GM21423 (cell line): ENCODE results near the gene PKN3.
"Not testable (repeated sequence)": the region's sequence is repeated elsewhere in the genome, so short reads cannot be mapped to it uniquely, and the experiment has no call there.

Experiments used
- ATAC-seq: cut with Tn5 transposase; IDR thresholded peaks from one replicate; pipeline ENCODE4 v1.9.1; 2021; ENCODE audit warnings: mild to moderate bottlenecking, moderate library complexity; ENCODE audit not compliant: unreplicated experiment

The PKN3 gene

DNA sequence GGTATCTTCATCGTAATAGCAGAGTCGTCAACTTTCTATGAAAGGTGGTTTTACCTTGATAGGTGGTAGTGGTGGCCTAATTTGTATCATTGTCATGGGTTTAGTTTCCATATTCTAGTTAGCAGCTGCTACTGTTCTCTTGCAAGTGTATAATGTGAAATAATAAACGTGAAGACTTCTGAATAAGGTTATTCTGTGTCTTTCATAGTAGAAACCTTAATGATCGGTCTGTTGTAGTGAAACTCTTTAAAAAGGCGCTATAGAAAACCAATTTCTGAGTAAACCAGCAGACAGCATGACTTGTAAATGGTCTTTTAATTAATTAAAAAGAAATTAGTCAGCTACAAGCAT lies 11.6 kb upstream of the PKN3 start:
- ATAC-seq, result no peak

DNA sequence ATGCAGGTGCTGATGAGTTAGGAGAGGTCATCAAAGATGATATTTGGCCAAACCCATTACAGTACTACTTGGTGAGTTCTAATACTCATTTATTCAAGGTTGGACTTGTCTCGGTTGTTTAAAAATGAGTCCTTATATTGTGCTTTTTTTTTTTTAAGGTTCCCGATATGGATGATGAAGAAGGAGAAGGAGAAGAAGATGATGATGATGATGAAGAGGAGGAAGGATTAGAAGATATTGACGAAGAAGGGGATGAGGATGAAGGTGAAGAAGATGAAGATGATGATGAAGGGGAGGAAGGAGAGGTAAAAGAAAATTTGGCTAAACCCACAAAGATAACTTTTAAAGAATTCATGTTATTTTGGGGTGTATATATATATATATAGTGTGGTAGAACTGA lies 8.6 kb upstream of the PKN3 start:
- not testable (repeated sequence) for ATAC-seq

DNA sequence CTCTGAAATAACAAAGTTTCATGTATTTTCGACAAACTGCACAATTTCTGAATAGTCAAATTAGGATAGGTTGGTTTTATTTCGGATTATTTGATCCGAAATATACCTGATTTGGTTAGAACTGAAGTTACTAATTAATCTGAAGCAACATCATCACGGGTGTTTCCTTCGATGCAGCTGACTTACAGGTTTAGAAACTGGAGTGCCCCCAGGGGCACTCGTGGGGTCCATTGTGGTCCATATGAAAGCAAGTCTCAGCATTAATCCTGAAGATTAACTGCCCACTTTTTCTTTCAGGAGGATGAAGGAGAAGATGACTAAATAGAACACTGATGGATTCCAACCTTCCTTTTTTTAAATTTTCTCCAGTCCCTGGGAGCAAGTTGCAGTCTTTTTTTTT lies 8.0 kb upstream of the PKN3 start:
- no peak for ATAC-seq

DNA sequence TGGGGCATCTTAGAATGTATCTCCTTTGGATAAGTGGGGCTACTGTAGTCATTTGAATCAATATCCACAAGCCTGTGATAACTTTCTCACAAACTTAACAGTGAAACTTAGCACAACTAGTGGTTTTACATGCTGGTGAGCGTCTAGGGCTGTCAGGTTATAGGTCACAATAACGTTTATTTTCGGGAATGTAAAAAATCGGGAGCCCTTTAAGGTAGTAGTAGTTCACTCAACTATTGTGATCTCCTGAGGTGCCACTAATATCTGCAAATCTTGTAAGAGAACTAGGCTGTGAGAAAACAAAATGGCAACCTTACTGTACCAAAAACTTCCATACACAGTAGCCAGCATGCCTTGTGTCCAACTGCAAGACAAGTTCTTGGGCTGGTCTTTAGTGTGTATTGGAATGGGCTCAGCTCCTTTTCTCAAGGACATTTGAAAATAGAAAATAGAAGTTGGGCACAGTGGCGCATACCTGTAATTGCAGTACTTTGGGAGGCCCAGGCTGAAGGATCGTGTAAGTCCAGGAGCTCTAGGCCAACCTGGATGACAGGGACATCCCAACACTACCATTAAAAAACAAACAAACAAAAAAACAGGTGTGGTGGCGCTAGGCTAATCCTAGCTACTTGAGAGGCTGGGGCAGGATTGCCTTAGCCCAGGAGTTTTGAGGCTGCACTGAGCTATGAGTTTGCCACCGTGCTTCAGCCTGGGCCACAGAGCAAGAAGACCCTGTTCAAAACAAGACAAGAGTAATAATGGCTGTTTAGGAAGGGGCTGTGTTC lies 5.2 kb upstream of the PKN3 start:
- no peak for ATAC-seq

DNA sequence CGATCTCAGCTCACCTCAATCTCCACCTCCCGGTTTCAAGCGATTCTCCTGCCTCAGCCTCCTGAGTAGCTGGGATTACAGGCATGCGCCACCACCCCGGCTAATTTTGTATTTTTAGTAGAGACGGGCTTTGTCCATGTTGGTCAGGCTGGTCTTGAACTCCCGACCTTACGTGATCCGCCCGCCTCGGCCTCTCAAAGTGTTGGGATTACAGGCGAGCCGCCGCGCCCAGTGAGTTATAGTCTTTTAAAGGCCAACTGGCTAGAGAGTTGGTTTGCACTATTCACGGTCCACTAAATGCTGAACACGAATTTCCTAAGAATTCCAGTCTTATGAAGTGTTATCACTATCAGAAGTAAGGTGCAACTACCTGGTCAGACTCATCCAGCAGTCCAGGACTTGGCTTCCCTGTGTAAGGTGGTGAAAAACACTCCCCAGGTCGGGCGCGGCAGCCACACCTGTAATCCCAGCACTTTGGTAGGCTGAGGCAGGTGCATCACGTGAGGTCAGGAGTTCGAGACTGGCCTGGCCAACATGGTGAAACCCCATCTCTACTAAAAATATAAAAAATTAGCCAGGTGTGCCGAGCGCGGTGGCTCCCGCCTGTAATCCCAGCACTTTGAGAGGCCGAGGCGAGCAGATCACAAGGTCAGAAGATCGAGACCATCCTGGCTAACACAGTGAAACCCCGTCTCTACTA lies 3.1 kb upstream of the PKN3 start:
- ATAC-seq, result not testable (repeated sequence)

DNA sequence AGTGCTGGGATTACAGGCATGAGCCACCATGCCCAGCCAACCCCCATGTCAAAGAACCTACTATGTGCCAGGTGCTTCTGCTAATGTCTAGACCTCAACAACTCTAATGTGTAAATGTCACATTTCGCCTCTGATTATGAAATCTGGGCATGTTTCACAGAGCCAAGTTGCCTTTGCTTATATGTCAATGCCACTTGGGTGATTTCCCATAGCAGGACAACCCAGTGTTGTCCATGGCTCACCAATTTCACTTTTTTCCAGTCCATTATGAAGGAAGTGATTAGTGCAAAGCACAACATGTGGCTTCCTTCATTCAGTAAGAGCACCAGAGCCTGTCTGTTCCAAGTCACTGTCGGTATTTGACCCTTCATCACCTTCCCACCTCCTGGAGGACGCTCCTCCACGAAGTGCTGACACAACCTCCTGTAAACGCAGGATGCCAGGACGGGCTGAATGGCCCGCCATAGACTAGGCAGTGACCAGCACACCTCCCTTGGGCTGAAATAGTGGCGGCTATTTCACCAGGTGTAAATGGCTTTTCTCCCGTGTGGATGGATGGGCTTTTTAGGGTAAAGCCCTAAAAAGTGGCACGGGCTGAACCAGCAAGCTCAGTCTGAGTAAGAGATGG lies 962 bp upstream of the PKN3 start:
- ATAC-seq, result no peak

DNA sequence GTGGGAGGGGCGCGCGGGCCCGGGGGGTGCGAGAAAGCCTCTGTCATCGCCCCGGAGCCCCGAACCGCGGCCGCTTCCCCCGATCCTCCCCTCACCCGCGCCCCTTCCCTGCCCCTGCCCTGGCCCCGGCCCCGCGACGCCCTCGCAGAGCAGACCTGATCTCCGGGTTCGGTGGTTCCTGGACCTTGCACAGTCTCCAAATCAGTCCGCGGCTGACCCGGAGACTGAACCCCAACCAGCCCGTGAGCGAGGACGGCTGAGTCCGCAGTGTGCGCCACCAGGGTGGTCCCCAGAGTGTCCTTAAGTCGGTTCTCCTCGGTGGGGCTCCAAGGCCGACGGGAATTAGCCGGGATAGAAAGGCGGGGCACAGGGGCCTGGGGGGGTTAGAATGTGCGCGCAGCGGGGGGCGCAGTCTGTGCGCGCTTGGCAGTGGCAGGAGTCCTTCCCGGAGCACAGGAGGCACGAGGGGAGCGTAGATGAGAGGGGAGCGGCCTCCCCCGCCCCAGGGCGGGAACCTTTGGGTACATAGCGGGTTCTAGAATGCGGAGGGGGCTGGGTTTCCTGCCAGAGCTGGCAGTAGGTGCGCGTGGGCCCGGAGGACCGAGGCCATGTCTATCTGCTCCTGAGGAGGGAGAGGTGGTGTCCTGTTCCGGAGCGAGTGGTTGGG lies 779 bp downstream of the PKN3 start:
- no peak for ATAC-seq

DNA sequence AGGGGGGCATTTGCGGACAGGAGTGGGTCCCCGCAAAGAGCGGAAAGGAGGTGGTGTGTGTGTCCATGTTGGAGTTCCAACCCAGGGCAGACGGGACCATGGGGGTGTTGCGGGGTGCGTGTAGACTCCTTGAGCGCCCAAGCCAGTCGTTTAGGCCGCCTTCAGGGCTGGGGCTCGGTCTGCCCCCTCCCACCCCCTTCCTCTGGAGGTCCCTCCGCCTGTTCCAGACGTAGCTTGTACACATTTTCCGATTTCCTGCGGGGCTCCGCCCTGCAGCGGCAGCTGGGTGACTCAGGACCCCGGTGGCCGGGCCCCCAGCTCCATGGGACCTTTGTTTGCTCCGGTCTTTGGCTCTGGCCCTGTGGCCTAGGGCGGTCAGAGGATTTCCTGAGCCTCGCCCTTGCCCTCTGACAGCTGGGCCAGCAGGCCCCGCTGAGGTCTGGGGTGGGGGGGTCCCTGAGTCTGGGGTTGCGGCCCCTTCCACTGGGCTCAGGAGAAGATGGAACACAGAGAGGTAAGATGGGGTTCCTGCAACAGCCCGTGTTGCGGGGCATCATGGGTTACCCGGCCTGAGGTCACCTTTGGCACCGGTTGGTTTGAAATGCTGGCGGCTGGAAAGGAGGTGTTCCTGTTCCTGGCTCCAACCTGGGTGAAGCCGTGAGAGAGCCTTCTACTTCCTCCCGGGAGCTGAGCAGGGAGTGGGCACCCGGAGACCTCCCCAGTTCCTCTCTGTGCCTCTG lies 1.5 kb downstream of the PKN3 start:
- ATAC-seq, result no peak

DNA sequence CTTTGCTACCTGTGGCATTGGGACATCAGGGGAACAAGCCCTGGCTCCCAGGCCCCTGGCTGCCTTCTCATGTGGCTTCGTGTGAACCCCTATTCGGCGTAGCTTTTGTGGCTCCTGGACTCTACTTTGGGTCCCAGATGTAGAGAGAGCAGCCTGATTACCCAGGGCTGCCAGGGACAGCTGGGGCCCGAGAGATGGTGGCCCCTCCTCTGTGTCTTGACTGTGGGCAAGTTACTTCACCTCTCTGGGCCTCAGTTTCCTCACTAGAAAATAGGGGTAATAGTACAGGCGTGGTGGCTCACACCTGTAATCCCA lies 2.0 kb downstream of the PKN3 start:
- no peak for ATAC-seq

DNA sequence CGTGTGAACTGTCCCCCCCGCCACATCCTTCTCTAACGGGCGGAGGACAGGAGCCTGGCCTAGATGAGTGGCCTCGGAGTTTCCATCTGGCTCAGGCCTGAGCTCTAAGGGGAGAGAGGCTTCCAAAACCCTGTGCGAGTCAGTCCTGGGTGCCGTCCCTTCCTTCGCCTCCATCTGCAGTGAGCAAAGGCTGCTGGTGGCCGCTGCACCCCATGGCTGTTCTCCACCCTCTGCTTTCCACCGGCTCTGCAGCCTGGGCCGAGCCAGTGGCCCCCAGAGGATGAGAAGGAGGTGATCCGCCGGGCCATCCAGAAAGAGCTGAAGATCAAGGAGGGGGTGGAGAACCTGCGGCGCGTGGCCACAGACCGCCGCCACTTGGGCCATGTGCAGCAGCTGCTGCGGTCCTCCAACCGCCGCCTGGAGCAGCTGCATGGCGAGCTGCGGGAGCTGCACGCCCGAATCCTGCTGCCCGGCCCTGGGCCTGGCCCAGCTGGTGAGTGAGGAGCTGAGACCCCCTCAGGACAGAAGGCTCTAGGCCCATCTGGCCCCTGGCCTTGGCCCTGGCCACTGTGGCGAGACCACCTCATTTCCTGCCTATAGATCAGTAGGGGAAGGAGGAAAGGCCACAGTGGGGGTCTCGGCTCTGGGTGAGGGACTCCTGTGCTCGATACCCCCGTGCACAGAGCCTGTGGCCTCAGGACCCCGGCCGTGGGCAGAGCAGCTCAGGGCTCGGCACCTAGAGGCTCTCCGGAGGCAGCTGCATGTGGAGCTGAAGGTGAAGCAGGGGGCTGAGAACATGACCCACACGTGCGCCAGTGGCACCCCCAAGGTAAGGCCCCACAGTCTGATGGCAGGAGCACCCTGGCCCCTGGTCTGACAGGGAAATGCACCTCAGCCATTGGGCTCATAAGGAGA lies 3.0 kb downstream of the PKN3 start:
- no peak for ATAC-seq

DNA sequence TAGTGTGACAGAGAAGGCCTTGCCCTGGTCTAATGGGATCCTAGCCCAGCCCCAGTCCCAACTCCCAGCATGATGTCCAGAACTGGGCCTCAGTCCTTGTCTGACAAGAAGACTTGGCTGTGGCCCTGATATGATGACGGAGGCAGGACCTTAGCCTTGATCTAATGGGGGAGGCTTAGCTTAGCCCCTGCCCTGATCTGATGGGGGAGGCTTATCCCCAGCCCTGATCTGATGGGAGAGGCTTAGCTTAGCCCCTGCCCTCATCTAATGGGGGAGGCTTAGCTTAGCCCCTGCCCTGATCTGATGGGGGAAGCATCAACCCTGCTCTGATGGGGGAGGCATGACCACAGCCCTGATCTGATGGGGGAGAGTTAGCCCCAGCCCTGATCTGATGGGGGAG lies 3.7 kb downstream of the PKN3 start:
- no peak for ATAC-seq

DNA sequence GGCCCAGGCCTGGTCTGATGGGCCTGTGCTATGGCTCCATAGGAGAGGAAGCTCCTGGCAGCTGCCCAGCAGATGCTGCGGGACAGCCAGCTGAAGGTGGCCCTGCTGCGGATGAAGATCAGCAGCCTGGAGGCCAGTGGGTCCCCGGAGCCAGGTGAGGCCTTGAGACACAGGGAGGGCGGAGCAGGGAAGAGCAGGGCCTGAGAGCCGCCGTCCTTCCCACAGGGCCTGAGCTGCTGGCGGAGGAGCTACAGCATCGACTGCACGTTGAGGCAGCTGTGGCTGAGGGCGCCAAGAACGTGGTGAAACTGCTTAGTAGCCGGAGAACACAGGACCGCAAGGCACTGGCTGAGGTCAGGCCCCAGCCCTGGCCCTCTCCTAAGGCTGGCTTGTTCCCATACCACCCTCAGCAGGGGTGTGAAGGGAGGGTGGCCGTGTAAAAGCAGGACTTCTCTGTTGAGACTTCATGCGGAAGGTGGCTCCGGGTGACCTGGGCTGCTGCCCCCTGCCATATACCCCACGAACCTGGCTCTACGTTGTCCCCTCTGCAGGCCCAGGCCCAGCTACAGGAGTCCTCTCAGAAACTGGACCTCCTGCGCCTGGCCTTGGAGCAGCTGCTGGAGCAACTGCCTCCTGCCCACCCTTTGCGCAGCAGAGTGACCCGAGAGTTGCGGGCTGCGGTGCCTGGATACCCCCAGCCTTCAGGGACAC lies 4.5 kb downstream of the PKN3 start:
- ATAC-seq, result no peak

DNA sequence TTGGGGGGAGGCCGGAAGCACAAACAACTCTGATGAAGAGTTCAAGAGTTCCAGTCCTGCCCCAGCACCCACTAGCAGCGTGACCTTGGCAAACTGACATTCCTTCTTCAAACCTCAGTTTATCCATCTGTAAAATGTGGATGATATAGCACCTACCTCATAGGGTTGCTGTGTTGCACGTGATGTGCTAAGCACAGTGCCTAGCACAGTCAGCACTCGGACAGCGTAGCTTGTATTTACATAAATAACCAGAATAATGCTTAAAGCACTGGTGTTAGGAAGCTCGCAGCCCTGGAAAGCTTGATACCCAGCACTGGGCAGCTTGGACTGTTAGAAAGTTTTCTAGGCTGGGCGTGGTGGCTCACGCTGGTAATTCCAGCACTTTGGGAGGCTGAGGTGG lies 5.1 kb downstream of the PKN3 start:
- no peak for ATAC-seq

DNA sequence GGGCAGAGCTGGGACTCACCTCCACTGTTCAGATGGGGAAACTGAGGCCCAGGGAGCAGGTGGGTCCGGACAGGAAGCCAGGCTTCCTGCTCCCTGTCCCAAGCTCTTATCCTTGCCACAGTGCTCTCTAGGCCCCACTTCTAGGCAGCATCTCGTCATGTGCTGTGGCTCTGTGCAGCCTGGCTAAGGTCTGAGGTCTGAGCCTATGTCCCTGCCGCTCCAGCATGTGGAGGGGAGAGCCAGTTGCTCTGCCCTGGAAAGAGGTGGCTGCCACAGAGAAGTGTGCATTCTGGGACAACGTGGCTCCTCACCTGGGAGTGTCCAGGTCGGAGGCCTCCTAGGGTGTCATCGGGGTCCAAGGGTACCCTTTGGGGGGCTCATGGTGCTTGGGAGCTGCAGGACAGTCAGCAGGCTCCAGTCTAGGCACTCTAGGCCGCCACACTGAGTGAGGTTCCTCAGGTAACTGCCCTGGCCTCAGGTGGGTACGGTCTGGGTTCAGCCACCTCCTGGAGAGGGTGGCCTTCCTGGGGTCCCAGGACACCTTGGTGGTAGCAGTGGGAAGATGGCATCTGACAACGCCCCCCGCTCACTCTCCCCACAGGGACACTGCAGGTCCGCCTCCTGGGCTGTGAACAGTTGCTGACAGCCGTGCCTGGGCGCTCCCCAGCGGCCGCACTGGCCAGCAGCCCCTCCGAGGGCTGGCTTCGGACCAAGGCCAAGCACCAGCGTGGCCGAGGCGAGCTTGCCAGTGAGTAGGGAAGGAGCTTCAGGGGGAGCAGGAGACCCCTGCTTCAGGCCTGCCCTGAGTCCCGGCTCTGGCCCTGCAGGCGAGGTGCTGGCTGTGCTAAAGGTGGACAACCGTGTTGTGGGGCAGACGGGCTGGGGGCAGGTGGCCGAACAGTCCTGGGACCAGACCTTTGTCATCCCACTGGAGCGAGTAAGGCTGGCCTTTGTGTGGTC lies 10.4 kb downstream of the PKN3 start:
- no peak for ATAC-seq

DNA sequence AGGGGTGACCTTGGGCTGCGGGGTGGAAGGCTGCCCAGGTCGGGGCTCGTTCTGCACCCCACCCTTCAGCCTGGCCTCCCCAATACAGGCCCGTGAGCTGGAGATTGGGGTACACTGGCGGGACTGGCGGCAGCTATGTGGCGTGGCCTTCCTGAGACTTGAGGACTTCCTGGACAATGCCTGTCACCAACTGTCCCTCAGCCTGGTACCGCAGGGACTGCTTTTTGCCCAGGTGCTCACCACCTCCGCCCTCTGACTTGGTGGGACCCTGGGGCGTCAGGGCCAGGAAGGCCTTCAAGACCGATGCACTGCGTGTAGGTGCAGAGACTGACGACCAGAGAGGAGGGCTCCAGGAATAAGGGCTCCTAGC lies 11.1 kb downstream of the PKN3 start:
- no peak for ATAC-seq

DNA sequence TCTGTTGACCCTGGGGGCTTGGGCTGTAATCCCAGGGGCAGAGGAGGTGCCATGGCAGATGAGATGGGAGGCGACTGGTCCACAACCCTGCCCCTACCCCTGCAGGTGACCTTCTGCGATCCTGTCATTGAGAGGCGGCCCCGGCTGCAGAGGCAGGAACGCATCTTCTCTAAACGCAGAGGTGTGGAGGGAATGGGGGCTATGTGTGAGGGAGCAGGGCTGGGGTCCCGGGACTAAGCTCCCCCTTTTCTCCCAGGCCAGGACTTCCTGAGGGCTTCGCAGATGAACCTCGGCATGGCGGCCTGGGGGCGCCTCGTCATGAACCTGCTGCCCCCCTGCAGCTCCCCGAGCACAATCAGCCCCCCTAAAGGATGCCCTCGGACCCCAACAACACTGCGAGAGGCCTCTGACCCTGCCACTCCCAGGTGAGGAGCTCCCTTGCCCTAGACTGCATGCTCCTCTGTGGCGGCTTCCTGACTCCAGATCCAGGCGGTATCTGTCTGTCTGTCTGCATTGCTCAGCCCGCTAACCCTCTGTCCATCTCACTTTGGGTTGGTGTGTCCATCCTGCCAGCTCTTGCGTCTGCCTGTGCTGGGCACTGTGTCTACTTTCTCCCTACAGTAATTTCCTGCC lies 11.8 kb downstream of the PKN3 start:
- ATAC-seq, result no peak

DNA sequence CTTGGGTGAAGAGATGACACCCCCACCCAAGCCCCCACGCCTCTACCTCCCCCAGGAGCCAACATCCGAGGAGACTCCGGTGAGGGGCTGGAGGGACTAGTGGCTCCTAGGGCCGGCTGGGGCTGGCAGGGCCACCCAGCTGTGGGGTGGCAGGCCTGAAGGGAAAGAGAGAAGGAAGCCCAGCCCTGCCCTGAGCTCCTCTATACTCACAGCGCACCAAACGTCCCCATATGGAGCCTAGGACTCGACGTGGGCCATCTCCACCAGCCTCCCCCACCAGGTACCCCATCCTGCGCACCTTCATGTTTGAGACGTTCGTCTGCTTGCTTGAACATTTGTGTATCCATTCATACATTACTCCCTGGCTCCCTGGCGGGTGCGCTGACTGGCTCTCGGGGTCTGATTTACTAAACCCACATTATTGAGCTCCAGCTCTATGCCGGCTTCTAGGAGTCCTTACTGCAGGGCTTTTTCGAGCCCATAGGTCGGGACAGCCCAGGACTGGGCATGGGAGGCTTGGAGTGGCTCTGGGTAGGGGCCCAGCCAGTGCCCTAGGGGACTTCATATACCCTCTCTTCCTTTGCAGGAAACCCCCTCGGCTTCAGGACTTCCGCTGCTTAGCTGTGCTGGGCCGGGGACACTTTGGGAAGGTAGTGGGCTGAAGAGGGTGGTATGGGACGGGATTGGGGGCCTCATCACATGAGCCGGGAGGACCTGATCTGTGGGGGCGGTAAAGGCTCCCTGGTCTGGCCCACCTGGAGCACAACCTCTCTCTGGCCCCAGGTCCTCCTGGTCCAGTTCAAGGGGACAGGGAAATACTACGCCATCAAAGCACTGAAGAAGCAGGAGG lies 12.5 kb downstream of the PKN3 start:
- no peak for ATAC-seq
